NOMO-1 (cell line): ENCODE data around the gene HSPG2.

Source experiments
- DNase-seq, 2 experiments: peaks; one replicate each; lab custom pipeline; 2025; ENCODE audit not compliant: unreplicated experiment in 2 of 2; lab: John Stamatoyannopoulos, UW

HSPG2 gene

DNA sequence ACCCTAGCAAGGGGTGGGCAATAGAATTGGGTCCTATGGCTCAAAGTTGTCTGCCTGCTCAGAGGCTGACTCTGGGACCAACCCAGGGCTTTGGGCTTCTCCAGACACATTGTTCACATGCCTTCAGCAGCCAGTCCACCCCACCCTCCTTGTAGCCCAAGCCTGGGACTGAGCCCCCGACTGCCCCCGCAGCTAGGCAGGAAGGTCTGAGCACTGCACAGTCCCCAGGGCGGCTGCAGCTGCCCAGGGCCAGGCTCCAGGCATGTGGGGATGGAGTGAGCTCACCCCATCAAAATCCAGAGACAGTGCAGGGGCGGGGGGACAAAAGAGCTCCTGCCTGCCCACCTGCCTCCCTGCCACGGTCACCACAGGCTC lies 35.6 kb downstream of the HSPG2 start:
- DNase-seq, result no peak

DNA sequence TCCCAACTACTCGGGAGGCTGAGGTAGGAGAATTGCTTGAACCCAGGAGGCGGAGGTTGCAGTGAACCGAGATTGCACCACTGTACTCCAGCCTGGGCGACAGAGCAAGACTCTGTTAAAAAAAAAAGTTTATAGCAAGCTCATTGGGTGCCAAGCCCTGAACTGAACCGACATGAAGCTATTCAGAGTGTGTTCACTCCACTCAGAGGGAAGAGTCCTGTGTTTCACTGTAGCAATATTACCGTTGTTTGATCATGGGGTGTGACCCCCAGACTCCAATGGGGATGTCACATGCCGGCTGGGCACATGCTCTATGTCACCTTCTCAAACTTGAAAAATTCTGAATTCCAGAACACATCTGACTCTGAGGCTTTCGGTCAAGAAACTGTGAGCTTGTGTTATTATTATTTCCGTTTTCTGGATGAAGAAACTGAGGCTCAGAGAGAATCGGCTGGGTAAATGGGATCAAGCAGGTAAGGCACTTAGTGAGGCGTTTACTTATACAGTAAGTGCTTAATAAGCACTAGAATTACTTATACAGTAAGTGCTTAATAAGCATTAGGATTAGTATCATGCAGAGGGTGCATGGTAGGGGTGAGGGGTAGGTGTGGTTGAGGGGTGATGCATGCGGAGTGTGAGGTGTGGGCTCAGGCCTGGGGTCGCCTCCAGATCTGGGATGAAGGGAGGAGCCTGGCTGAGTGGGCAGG lies 36.2 kb downstream of the HSPG2 start:
- no peak for DNase-seq

DNA sequence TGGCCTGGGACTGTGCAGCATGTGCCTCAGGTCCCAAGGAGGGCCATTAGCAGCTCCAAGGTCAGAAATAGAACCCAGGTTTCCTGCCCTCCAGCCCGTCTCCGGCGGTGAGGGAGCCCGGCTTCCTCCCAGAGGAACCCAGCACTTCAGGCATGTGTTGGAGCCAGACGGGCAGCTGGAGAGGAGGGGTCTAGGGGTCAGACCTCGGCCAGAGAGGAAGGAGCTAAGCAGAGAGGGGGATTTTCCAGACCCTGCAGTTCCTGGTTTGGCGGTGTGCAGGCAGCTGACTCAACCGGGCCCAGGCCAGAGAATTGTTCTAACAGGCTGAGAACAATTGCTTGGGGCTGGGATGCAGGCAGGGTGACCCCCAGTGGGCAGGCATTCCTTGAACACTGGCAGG lies 37.1 kb downstream of the HSPG2 start:
- DNase-seq, result no peak

DNA sequence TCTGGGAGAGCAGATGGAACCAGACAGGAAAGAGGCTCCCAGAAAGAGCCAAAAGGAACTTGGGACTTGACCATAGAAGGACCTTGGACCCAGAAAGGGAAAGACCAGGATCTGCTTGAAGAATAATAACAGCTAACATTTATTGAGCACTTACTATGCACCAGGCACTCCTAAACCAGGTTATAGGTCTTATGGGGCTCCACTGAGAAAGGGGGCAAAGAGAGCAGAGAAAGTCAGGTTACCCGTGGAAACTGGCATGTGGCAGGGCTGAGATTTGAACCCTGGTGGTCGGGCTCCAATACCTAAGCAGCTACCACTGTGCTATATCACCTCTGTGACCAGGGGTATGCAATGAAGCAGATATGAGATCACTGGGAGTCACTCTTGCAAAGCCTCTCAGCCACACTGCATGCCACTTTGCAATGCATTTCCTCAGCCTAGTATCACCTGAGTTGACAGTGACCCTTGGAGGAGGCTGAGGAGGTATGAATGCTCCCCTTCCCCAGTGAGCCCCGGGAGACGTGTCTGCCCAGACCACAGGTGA lies 37.8 kb downstream of the HSPG2 start:
- no peak for DNase-seq

DNA sequence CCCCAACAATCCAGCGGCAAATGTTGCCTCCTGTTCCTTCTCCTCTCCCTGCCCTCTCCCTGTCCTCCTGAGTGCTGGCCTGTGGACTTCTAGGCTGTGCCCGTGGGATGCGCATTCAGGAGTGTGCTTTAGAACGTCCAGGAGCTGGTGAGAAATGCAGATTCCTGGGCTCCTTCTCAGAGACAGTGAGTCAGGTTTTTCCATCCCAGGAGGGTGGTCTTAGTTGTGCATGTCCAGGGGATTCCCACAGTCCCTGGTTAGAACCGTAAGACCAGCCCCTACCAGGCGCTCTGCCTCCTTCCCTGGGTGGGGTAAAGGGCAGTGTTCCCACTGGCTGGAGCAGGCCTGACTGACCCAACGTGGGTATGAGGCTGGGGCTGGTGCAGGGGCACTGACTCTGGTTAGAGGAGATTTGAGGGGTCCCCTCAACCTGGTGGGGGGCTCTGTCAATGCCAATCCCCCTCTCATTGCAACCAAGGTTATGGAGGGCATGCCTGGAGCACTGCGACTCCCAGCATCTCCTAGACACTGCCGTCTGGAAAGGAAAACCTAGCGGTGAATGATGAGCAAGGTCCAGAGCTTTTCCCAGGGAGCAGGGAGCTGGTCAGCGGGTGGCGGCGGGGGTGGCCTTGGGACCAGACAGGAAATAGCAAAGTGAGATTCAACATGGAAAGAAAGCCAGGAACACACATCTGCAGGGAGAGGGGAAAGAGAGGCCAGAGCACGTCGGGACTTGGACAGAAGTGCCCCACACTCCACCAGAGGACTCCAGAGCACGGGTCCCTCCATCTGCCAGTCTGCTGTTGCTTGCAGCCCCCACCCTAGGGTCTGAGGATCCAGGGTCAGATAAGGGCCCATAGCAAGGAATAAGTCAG lies 38.5 kb downstream of the HSPG2 start:
- no peak for DNase-seq

DNA sequence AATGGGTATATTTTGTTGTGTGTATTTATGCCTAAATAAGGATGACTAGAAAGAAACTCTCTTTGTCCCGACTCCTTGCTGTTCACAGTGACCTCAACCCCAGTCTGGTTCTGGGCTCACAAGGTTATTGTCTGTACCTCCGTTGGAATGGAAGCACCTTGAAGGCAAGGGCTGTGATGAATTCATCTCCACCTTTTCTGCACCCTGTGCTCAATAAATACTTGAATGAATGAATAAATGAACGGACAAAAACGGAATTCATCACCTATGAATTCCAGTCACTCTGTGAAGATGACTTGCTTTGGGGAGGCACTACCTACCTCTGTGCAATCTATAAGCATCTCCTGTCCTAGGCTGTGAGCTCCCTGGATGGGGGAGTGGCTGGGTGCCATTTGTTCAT lies 39.3 kb downstream of the HSPG2 start:
- no peak for DNase-seq

DNA sequence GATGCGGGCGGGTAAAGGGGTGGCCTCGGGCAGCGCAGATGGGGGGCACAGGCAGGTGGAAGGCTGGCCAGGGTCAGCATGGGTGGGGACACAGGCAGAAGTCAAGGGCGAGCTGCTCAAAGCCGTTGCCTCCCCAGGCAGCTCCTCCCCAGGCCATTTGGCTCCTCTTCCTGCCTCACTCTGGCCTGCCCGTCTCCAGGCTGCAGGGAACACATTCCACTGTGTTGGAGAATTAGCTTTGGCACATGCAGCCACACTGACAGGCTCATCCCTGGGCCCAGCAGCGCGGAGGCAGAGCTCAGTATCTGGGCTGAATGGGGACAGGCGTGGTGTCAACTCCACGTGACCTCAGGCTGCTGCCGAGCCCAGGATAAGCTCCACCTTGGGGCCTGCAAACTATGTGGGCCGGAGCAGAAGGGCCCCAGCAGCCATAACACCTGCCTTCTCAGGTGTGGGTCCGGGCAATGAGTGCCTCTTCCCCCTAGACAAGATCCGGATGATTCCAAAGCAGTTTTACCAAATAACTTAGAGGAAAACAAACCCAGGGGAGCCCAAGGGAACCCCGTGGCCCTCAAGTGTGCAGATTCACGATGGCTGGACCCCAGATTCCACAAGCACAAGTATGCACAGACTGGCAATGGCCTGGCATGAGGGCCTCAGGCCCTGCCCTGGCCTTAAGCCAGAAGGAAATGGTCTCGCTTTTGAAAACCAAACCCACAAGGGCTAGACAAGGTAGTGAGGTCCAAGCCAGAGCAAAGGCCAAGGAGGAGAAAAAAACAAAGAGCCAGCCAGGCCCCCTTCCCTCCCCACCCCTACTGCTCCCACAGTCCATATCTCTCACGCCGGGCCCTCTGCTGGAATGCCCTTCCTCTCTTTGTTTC lies 40.2 kb downstream of the HSPG2 start:
- DNase-seq, result no peak

DNA sequence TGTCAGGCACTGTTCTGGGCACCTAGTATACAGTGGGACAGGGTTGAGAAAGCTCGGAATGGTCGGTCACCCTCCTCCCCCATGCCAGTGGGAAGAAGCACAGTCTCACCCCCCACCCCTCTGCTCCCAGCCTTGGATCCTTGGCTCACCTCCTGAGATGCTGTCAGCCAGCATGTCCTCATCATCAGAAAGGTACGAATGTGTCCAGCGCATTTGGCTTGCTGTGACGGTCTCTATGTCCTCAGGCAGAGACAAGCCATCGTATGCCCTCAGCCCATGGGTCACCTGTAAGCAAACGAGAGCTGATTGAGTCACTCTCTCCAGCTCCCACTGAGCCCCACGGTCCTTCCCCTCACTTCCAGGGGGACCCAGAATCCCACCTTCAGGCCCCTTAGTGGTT lies 41.1 kb downstream of the HSPG2 start:
- DNase-seq, result no peak

DNA sequence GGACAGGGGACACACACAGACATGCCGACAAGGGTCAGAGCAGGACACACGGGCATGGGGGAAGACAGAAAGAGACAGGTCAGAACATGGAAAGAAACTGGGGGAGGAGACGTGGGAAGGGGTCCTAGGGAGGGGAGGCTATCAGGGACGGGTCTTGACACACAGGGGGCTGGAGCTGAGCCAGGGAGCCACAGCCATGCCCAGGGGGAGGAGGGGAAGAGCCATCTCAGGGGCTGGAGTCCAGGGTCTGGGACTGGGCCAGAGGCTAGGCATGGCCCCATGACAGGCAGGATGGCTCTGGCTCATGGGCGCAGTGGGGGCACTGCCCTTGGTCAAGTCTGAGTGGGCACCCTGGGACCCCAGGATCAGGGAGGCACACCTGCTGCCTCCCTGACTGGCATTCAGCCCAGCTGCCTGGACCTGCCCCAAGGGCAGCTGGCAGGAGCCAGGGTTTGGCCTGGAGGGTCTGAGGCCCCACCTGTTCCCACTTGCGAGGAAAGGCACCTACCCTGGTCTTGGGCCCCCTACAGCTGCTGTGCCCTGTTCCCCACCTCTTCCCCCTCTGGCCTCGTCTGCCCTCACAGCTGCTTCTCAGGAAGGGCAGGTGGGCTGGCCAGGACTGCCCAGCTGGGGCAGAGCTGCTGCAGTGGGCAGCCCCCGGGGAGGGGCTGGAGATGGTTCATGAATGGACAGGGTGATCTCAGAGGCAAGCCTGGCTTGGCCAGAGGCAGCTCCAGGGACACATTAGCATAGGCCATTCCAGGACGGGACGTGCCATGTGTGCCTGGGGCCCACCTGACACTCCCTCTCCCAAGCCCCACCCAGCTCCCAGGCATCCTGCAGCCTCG lies 42.9 kb downstream of the HSPG2 start:
- DNase-seq, result no peak

DNA sequence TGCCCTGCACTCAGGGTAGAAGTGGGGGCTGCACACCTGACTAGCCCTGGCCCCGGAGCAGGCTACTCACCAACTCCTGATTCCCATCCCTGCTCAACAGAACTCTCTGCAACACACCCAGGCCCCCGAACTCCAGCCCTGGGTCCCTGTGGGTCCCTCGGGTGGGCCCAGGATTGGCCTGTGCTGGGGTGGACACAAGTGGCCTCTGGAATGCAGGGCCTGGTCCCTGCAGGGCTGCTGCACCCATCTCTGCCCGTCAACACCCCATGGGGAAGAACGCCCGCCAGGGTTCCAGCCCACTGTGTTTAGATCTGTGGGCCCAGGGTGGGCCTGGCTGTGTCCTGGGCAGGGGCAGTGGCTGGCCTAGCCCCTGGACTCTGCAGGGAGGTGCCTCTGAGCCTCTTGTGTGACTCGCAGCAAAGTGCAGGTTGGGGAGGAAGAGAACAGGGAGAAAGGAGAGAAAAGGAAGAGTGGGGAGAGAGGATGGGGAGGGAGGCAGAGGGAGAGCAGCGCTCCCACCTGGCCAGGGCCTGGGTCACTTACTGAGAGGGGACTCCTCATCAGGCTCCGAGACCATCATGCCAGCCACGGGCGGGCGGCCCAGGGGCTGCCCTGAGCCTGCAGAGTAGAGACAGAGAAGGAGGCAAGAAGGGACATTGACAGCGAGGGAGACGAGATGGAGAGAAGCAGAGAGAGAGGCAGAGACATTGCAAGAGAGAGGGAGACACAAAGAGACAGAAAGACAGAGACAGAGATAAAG lies 43.9 kb downstream of the HSPG2 start:
- no peak for DNase-seq

DNA sequence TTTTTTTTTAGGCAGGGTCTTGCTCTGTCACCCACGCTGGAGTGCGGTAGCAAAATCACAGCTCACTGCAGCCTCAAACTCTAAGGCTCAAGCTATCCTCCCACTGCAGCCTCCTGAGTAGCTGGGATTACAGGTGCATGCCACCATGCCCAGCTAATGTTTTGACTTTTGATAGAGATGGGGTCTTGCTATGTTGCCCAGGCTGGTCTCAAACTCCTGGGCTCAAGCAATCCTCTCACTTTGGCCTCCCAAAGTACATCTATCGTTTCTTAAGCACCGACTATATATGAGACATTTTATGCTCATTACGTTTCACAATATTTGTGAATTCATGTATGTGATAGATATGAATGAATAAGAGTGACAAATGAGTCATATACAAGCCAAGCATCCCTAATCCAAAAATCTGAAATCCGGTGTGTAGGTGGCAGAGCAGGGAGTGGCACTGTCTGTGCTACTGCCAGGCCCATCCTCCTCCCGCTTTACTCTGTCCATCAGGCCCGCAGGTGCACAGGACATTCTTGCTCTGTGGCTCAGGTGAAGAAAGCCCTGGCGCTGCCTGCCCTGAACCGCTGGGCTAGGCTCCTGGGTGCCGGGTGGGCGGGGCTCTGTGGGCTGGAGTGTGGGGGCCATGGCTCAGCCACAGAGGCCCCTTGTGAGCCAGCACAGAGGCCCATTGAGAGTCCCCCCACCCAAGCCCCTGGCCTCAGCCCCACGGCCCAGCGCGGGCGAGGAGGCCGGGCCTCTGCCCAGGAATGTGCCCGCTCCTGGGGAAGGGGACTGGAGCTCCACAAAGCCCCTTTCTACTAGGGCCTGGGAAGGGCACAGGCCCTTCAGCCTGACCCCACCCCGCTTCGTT lies 45.3 kb downstream of the HSPG2 start:
- DNase-seq, result no peak

DNA sequence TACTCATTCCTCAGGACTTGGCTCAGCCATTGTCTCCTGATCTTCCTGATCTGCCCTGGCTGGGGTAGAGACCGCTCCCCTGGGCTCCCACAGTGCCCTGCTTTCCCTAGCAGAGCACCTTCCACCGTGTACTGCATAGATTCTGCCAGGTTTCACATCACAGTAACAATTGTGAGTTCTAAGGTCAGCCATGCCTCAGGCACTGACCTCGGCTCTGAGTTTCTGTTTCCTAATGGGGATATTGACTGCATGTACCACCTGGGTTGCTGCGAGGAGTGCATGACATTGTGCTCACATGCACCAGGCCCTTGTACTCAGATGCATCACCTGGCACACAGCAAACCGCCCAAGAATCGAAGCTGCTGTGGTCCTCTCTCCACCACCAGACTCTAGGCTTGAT lies 46.0 kb downstream of the HSPG2 start:
- DNase-seq, result no peak

DNA sequence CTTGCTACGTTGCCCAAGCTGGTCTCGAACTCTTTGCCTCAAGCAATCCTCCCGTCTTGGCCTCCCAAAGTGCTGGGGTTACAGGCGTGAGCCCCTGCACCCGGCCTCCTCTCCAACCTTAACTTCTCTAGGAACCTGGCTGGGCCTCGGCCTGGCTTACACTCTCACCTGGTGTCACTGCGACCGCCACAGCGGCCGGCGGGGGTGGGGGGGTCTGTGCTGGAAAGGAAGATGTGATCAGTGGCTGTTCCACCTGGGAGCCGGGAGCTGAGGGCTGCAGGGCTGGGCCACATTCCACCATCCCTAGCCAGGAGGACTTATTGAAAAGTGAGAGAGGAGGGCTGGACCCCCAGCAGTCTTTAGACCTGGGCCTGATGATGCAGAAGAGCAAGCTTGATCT lies 48.6 kb downstream of the HSPG2 start:
- no peak for DNase-seq

DNA sequence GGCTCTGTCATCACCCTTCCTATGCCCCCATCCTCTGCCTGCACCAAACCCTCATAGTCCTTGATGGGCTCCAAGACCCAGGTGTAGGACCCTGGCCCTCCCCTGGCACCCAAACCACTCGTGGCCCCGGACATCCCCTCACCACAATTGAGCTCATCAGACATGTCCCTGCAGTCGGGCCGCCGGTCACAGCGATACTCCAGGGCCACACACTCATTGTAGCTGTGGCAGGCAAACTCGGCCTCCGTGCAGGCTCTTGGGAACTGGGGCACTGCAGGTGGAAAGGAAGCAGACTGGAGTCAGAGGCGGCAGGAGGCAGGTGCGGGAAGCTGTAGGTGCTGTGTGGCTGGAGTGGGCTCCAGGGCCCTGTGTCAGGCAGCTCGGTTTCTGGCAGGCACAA lies 49.3 kb downstream of the HSPG2 start:
- DNase-seq, result no peak

DNA sequence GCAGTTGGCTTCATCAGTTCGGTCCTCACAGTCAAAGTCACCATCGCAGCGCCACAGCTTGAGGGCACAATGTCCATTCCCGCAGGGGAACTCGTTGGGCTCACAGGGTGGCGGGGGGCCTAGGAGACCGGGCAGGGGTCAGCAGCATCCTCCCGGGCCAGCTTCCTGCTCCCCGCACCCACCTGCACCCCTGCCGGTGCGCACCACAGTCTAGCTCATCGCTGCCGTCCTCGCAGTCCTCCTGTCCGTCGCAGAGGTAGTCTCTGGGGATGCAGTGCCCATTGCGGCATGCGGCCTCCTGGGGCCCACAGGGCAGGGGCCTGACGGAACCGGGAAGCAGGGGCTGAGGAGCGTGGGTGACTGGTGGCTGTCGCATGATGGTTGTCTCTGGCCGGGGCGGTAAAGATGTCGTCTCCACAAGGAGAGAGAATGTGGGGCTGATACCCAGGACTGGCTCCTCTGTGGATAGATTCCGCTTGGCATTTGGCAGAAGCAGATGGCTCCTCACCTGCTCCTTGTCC lies 49.8 kb downstream of the HSPG2 start:
- DNase-seq, result no peak

DNA sequence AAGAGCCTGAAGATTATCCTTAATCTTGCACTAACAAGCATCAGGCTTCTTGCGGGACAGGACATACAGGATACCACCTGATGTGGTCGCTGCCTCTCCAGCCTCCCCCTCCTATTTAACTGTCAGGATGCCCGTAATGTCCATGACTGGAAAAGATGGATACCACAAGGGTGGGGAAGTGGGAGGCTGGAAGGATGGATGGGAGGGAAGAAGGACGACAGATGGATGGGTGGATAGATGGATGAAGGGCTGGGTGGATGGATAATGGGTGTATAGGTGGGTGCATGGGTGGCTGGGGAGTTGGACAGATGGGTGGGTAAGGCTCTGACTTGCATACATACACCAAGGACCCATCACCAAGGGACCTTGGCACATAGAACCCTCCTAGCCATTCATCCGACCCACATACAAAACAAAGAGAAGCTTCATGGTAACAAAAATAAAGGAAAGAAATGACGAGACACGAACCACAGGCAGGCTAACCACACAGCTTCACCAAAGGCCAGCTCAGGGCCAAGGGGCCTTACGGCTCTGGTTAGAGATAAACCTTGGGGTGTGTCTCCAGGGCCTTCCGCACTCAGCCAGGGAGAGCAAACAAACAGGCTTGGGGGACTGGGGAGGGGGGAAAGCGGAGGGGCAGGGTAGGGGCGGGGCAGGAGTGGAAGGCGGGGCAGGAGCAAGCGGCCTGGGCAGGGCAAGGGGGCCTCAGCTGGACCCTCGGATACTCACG lies 50.5 kb downstream of the HSPG2 start:
- DNase-seq, result no peak

DNA sequence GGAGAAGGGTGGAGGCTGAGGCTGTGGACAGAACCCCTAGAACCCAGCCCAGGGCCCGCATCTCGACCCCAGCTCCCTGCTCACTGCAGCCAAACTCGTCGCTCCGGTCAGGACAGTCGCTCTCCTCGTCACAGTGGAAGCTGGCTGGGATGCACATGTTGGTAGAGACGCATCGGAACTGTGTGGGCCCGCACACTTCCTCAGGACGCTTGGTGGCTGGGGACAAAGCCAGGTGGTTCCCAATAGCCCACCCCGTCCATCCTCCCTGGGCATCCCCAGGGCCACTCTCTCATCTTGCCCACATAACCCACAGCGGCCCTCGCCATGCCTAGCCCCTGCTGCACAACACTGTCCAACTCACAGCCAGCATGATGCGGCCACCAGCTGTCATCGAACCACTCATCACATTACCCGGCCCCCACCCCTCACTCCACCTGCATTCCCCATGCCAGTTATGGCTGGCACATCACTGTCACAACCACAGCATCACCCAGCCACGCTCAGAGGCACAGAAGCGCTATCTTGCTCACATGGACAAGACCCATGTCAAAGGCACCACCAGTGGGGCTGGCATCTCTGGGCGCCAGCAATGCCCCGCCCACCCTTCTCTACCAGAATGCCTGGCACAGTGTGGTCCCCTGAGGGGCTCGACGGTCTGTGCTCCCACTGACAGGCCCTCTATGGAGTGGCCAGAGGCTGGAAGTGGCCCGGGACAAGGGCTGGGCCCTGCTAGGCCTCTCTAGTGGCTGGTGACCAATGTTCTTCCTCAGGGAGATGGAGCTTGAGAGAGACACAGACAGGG lies 51.7 kb downstream of the HSPG2 start:
- no peak for DNase-seq
